Activated naive CD8-positive, alpha-beta T cell (primary cell): ENCODE results near the gene ZNF506.

ENCODE experiments used
- H3K27ac Mint-ChIP-seq: one replicate; pipeline ENCODE4 v1.8.0; 2021; ENCODE audit warnings: mixed read lengths
- H3K27me3 Mint-ChIP-seq: one replicate; pipeline ENCODE4 v1.8.0; 2021; ENCODE audit warnings: mixed read lengths
- H3K36me3 Mint-ChIP-seq: one replicate; pipeline ENCODE4 v1.8.0; 2021; ENCODE audit warnings: mixed read lengths
- H3K4me1 Mint-ChIP-seq: one replicate; pipeline ENCODE4 v1.8.0; 2021; ENCODE audit warnings: low read depth, mixed read lengths
- H3K4me3 Mint-ChIP-seq: one replicate; pipeline ENCODE4 v1.8.0; 2021; ENCODE audit warnings: mild to moderate bottlenecking, mixed read lengths
- H3K9me3 Mint-ChIP-seq: one replicate; pipeline ENCODE4 v1.8.0; 2021; ENCODE audit warnings: low read depth, mixed read lengths

Gene ZNF506

DNA sequence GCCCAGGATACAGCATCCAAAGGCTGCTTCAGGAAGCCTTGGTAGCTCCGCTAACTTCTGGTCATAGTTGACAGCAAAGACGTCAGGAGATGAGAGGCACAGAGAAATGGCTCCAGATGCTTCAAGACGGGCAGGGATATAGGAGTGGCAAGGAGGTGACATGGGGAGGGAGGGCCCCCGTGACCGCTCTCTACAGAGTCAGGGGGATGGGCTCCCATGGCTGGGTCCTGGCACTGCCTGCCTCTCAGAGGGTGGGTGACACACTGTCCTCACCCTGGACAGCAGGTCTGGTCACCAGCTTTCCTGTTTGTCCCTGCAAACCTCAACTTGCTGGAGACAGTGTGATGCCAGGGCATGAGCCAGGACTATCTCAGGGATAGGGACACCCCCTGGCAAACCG, 78.4 kb downstream of the ZNF506 start:
- Mint-ChIP-seq H3K27ac (no peak overlapping the region), H3K27me3 (no peaks in the 10 kb centered on the region), H3K4me3 (no peak overlapping the region), H3K4me1 (no peaks in the 10 kb centered on the region), H3K9me3 (no peaks in the 10 kb centered on the region), H3K36me3 (no peaks in the 10 kb centered on the region)

DNA sequence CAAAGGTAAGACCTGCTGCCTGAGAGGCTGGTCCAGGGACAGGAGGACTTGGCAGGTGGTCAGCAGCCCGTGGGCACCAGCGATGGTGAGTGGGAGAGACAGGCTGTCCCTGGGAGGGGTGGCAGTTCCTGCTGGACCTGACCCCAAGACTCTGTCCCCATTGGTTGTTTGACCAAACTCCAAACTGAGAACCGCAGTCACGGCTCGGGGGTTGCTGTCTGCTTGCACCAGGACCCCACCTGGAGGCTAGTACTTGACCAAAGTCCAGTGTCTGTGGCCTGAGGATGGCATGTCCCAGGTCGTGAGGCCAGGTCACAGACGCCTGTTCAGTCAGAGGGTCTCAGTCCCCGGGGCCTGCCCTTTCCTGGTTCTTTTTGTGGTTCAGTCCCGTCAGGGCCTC, 78.8 kb downstream of the ZNF506 start:
- Mint-ChIP-seq H3K9me3 (no peaks in the 10 kb centered on the region), H3K4me3 (no peak overlapping the region), H3K4me1 (no peaks in the 10 kb centered on the region), H3K27me3 (no peaks in the 10 kb centered on the region), H3K36me3 (no peaks in the 10 kb centered on the region), H3K27ac (no peak overlapping the region)
